HG02852 (cell line): ENCODE results near the gene PSMA4.
A peak's percentile ranks its signal among the peaks of the same experiment; 100 is the strongest.
"Not testable (repeated sequence)": the region's sequence is repeated elsewhere in the genome, so short reads cannot be mapped to it uniquely, and the experiment has no call there.

Source experiments
- ATAC-seq: cut with Tn5 transposase; IDR thresholded peaks from one replicate; pipeline ENCODE4 v1.9.1; 2021; ENCODE audit warnings: mild to moderate bottlenecking, moderate library complexity; ENCODE audit not compliant: unreplicated experiment

Gene PSMA4

GRCh38 chr15:78550815-78551214, 10.6 kb downstream of the PSMA4 start:
- ATAC-seq: no peak

- ATAC-seq: no peak
Observed at GRCh38 chr15:78551902-78552301, 11.7 kb downstream of the PSMA4 start.

GRCh38 chr15:78552597-78552996, 12.4 kb downstream of the PSMA4 start:
- ATAC-seq: no peak

GRCh38 chr15:78560201-78560600, 20.0 kb downstream of the PSMA4 start:
- not testable (repeated sequence) for ATAC-seq

- ATAC-seq: no peak
Observed at GRCh38 chr15:78561490-78561889, 21.2 kb downstream of the PSMA4 start.

- ATAC-seq: no peak
Observed at GRCh38 chr15:78563092-78563491, 22.8 kb downstream of the PSMA4 start.

GRCh38 chr15:78564743-78565096, 24.5 kb downstream of the PSMA4 start:
- ATAC-seq: peak; percentile 12

GRCh38 chr15:78565097-78565950, 25.1 kb downstream of the PSMA4 start, which contains the start of gene CHRNA5:
TSS of gene CHRNA5 (plus strand) at chr15:78565520. CDS start at chr15:78565720, 200 bp downstream.
- peak; percentile 84 for ATAC-seq

GRCh38 chr15:78565951-78566774, 25.9 kb downstream of the PSMA4 start:
- no peak for ATAC-seq

- no peak for ATAC-seq
Observed at GRCh38 chr15:78567531-78567930, 27.3 kb downstream of the PSMA4 start.

- ATAC-seq: no peak
Observed at GRCh38 chr15:78570710-78571109, 30.5 kb downstream of the PSMA4 start.

GRCh38 chr15:78571382-78571781, 31.1 kb downstream of the PSMA4 start:
- no peak for ATAC-seq

GRCh38 chr15:78573416-78573815, 33.2 kb downstream of the PSMA4 start:
- no peak for ATAC-seq

GRCh38 chr15:78574944-78575343, 34.7 kb downstream of the PSMA4 start:
- ATAC-seq: no peak

- ATAC-seq: no peak
Observed at GRCh38 chr15:78597583-78597982, 57.3 kb downstream of the PSMA4 start.

GRCh38 chr15:78598348-78598747, 58.1 kb downstream of the PSMA4 start:
- no peak for ATAC-seq

GRCh38 chr15:78599189-78599588, 58.9 kb downstream of the PSMA4 start:
- no peak for ATAC-seq
